Osteoblast (primary cell): ENCODE measurements around the gene NCAN. TPM values are rescaled to one million over a fixed set of nuclear protein-coding genes. Genes with fewer than 3 reads are reported as not detected.

Experiments
- DNase-seq: peaks from one replicate; pipeline ENCODE4 v3.0.0; 2011; ENCODE audit warnings: low spot score, mixed read lengths; ENCODE audit not compliant: insufficient read length; ENCODE audit errors: missing footprints
- H2AFZ ChIP-seq: 2 replicates; pipeline ENCODE4 v1.6.0; 2011; ENCODE audit warnings: mild to moderate bottlenecking, low read length
- H3K27ac ChIP-seq: 2 replicates; pipeline ENCODE4 v1.5.1; 2011; ENCODE audit warnings: mild to moderate bottlenecking, low read depth, low read length, moderate library complexity
- H3K27me3 ChIP-seq: 2 replicates; pipeline ENCODE4 v1.6.0; 2012; ENCODE audit warnings: mild to moderate bottlenecking, control low read depth, inconsistent platforms, low read length, moderate library complexity; ENCODE audit not compliant: insufficient read depth
- H3K36me3 ChIP-seq: 2 replicates; pipeline ENCODE4 v1.5.1; 2011; ENCODE audit warnings: mild to moderate bottlenecking, low read length, control low read depth, moderate library complexity; ENCODE audit not compliant: insufficient read depth
- H3K4me1 ChIP-seq: 2 replicates; pipeline ENCODE4 v1.5.1; 2011; ENCODE audit warnings: mild to moderate bottlenecking, low read length, control low read depth, moderate library complexity; ENCODE audit not compliant: insufficient read depth
- H3K4me2 ChIP-seq: 2 replicates; pipeline ENCODE4 v1.6.0; 2011; ENCODE audit warnings: mild to moderate bottlenecking, low read length; ENCODE audit not compliant: insufficient read depth
- H3K4me3 ChIP-seq: fragments of 200-600 bp; sonication (generic); 3 replicates; pipeline ENCODE4 v1.5.1; 2012; ENCODE audit warnings: mild to moderate bottlenecking, low read length, inconsistent platforms; ENCODE audit not compliant: insufficient read depth
- H3K79me2 ChIP-seq: 2 replicates; pipeline ENCODE4 v1.6.0; 2012; ENCODE audit warnings: mild to moderate bottlenecking, low read length, control low read depth, inconsistent platforms; ENCODE audit not compliant: insufficient read depth
- H3K9me3 ChIP-seq: 2 replicates; pipeline ENCODE4 v1.5.1; 2011; ENCODE audit warnings: low read depth, low read length, control low read depth
- H4K20me1 ChIP-seq: 2 replicates; pipeline ENCODE4 v1.6.0; 2012; ENCODE audit warnings: mild to moderate bottlenecking, low read length, control low read depth; ENCODE audit not compliant: insufficient read depth
- CTCF ChIP-seq: IDR thresholded peaks from 2 replicates; pipeline ENCODE4 v1.5.1; 2011; ENCODE audit warnings: mild to moderate bottlenecking, low read depth, low read length, moderate library complexity; ENCODE audit errors: extremely low read depth
- small RNA-seq: library from RNA; depleted of rRNA; stranded (forward); fragments of <200 nt; gene quantifications from one replicate; pipeline ENCODE3, GENCODE V24; 2012
- total RNA-seq: library from RNA; depleted of rRNA; stranded (reverse); fragments of >200 nt; gene quantifications from 2 replicates; pipeline ENCODE4 v1.2.3, GENCODE V29; 2012

The NCAN gene
- total RNA-seq, 1 donor = not detected

GRCh38 chr19:19300613-19301012 lies 88.9 kb downstream of the NCAN start:
- Histone ChIP-seq H3K4me2 (no peak overlapping the region), H3K27ac (no peak overlapping the region), H4K20me1 (peaks cover 6% of the 10 kb centered on the region), H3K4me3 (no peak overlapping the region), H3K4me1 (no peaks in the 10 kb centered on the region), H3K36me3 (peaks cover 43% of the 10 kb centered on the region), H3K79me2 (no peaks in the 10 kb centered on the region), H3K9me3 (no peaks in the 10 kb centered on the region), H3K27me3 (no peaks in the 10 kb centered on the region), H2AFZ (no peak overlapping the region)
- TF ChIP-seq CTCF = no peak
- no peak for DNase-seq

Small RNA genes within 50 kb of the gene (small RNA-seq; reads per million reads assigned to genes)
- not detected for gene RNU6-1028P

Other genes starting within 250 kb of the NCAN start
- gene SUGP2, start 178.4 kb upstream of the NCAN start, total RNA-seq = 32.7 and 33.7 TPM in 2 replicates
- gene ARMC6, start 178.4 kb upstream of the NCAN start, total RNA-seq = 30.9 and 38.4 TPM in 2 replicates
- gene SLC25A42, start 148.0 kb upstream of the NCAN start, total RNA-seq = 5.4 and 5.6 TPM in 2 replicates
- 13.8 and 15.9 TPM in 2 replicates for gene TMEM161A, start 73.5 kb upstream of the NCAN start, total RNA-seq
- 0.29 and 0.36 TPM in 2 replicates for gene MEF2B, start 41.7 kb upstream of the NCAN start, total RNA-seq
- gene BORCS8, start 19.8 kb upstream of the NCAN start, total RNA-seq = 16.2 and 17.4 TPM in 2 replicates
- gene RFXANK, start 19.7 kb upstream of the NCAN start, total RNA-seq = 37.4 and 47.4 TPM in 2 replicates
- 6.2 and 6.5 TPM in 2 replicates for gene NR2C2AP, start 8.5 kb upstream of the NCAN start, total RNA-seq
- 0.29 and 0.36 TPM in 2 replicates for gene TM6SF2, start 61.3 kb downstream of the NCAN start, total RNA-seq
- gene SUGP1, start 108.6 kb downstream of the NCAN start, total RNA-seq = 27.1 and 31.2 TPM in 2 replicates
- gene MAU2, start 108.9 kb downstream of the NCAN start, total RNA-seq = 37.1 and 39.1 TPM in 2 replicates
- gene GATAD2A, start 193.7 kb downstream of the NCAN start, total RNA-seq = 48.6 and 48.9 TPM in 2 replicates